GM19438 (cell line): ENCODE data around the gene ABCA7.

Experiments used
- ATAC-seq: cut with Tn5 transposase; IDR thresholded peaks from one replicate; pipeline ENCODE4 v1.9.1; 2021; ENCODE audit warnings: low read depth; ENCODE audit not compliant: unreplicated experiment

Gene ABCA7

DNA sequence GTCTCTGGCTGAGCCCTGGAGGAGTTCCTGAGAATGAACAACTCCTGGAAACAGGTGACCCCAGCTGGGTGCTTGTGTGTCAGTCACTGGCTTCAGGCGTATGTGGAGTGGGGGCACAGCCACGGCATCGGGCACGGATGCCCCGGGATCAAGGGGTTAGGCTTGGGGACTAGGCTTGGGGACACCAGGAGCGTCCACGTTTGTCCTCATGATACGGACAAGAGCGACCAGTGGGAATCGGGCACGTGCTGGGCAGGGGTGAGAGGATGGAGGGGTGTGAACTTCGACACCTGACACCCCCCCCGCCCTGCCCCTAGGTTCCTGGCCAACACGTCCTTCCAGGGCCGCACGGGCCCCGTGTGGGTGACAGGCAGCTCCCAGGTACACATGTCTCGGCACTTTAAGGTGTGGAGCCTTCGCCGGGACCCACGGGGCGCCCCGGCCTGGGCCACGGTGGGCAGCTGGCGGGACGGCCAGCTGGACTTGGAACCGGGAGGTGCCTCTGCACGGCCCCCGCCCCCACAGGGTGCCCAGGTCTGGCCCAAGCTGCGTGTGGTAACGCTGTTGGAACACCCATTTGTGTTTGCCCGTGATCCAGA is 35.6 kb upstream of the ABCA7 start:
- ATAC-seq, result no peak

- ATAC-seq, result no peak
Measured at GRCh38 chr19:1004803-1005664, 34.9 kb upstream of the ABCA7 start.

GRCh38 chr19:1006711-1007398 is 33.1 kb upstream of the ABCA7 start:
- no peak for ATAC-seq

- ATAC-seq, result no peak
Measured at GRCh38 chr19:1007399-1008251, 32.3 kb upstream of the ABCA7 start.

GRCh38 chr19:1008268-1009040 is 31.5 kb upstream of the ABCA7 start:
- ATAC-seq, result no peak

- ATAC-seq, result no peak
Measured at GRCh38 chr19:1009041-1009980, 30.6 kb upstream of the ABCA7 start.

- ATAC-seq, result no peak
Measured at GRCh38 chr19:1009981-1010538, 29.8 kb upstream of the ABCA7 start.

DNA sequence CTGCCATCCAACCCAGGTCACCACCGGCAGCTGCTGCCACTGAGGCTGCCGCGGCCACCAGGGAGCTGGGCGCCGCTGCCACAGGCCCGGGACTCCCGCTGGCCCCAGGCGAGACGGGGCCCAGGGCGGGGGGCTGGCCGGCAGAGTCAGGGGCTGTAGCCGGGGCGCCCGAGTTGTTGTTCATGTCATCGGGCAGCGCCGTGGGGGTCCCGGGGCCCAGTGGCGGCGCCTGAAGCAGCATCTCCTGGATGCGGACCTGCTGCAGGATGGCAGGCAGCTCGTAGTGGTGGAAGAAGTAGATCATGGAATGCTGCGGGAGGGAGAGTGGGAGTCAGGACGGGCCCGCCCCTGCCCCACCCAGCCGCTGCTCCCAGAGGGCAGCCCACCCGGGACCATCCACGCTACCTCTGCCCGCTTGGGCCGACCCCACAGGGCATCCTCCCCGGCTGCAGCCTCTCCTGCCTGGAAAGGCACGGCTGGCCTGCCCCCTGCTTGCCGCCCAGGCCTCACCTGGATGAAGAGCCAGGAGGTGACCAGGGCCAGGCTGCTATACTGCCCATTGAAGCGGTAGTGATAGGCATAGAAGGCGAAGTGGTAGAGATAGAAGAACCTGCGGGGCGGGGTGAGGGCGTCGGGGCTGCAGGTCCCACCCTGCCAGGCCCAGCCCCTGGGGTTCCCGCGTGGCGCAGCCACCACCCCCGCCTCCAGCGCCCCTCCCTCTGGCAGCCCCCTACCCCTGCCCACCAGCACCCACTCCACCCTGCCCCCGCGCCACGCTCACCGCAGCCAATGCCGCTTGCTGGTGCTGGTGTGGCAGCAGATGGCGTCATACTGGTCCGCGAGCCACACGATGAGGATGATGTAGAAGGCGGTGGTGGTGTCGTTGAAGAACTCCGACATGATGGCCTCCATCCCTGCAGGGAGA is 29.1 kb upstream of the ABCA7 start:
- no peak for ATAC-seq

DNA sequence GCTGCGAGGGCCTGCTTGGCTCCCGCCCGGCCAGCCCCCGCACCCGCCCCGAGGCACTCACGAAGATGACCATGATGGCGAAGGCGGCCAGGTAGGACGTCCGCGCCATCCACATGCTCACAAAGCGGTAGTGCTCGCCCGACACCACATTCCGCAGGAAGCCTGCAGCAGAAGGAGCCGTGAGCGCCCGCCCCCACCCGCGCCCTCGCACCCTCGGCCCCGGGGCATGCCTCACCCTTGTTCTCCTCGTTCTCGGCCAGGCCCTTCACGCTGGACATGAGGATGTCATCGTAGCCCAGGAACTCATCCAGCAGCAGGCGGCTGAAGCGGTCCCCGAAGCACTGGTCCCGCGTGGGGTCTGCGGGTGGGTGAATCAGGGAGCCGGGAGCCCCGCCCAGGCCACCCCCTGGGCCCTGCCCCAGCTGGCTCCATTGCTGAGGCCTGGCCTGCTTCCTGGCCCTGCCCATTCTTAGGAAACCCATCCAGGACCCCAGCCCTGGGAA is 28.0 kb upstream of the ABCA7 start:
- ATAC-seq, result no peak

GRCh38 chr19:1012334-1012733 is 27.6 kb upstream of the ABCA7 start:
- no peak for ATAC-seq

DNA sequence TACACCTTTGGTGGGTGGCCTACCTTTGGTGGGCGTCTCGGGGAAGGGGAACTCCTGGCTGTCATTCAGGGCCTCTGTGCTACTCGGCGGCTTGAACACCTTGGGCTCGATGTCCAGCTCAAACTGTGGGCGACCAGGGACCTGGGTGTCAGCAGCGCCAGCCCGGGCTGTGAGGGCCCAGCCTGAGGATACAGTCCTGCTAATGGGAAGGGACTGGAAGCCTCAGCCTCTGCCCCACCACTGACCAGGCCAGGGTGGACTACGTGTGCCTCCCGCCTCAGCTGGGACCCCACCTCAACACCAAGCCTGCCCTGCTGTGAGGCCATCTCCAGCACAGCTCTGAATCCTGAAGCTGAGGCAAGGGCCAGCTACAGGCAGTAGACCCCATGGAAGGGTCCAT is 26.7 kb upstream of the ABCA7 start:
- no peak for ATAC-seq

DNA sequence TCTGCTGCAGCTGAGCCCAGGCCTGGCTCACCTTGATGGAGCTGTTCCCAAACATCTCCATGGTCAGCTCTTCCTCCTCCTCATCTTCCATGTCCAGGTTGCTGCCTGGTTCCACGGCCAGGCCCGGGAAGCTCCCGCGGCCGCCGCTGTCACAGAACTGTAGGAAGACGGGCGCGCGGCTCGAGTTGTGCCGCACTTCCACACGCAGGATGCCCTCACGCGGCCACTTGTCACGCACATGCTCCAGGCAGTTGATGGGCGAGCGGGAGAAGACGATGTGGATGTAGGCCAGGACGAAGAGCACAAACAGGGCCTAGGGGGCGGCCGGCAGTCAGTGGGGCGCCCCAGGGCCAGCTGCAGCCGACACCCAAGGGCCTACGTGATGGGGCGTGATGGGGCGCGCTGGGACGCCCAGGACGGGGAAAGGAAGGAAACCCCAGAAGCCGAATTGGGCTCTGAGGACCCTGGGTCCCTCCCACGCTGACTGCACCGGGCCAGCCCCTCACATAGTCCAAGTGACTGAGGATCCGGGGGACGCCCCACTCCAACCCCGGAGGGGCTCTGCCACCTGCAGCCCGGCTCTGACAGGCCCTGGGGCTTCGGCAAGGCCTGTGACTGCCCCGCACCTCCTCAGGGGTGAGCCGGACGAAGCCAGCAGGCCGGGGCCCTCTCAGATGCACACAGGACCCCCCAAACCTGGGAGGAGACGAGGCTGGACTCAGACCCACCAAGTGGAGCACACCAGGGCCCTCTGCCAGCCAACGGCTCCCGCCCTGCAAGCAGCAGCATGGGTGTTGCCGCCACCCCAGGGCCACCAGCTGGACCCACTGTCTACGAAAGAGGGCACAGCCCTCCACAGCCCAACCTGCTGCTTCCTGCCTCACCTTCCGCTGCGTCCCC is 25.5 kb upstream of the ABCA7 start:
- ATAC-seq, result no peak

DNA sequence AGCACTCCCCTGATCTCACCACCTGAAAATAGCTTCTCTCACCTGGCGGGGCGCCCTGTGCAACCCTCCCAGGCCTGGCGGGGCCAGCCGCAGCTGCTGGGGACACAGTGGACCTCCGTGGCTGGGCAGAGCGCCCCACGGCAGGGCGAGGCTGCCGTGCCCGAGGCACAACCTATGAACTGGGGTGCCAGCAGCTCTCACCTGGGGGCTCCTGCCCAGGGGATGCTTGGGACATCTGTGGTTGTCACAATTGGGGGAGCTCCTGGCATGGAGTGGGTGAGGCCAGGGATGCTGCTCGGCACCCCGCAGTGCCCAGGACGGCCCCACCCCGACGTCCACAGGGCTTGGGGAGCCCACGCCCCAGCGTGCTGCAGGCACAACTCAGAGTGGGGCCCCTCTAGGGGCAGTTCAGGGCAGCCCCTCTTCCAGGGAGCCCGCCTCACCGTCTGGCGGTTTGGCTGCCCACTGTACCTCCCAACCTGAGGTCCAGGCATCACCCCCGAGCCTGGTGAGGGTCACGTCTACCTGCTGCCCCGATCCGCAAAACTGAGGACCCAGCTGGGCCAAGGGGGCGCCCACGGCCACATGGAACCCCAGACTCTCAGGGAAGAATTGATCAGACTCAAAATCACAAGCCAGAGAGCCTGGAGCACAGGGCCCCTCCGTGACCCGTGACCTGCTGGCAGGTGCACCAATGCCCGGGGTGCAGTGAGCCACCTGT is 24.7 kb upstream of the ABCA7 start:
- no peak for ATAC-seq

DNA sequence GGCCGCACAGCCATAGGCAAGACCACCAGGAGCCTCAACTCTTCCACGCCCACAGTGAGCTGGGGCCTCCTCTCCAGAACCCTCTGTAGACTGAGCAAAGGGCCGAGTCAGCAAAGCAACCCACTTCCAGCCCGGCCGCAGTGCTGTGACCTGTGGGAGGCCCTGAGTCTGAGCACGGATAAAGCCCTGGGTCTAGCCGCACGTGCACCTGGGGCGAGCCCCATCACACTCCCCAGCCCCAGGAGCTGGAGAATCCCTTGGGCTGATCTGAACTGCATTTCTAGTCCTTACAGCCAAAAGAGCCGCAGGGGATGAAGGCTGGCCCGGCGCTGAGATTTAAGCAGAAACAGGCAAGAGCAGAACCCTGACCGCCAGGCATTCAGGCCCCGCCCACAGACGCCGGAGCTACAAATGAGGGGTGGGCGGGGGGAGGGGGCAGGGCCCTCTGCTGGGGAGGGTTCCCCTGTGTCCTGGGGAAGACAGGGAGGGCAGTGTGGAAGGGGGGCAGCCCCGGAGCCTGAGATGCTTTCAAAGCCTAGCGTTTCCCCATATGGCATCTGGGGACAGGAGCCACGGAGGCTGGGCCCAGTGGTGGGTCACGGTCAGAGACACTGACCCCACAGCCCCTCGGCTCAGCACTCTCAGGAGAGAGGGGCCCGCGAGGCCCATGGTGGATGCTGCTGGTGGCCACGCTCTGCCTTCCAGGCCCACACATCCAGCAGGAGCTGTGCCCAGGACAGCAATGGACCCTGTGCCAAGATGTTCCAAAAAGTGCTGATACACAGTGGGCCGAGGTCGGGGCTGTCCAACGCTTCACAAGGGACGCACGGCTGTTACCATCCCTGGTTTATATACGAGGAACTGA is 23.9 kb upstream of the ABCA7 start:
- no peak for ATAC-seq

GRCh38 chr19:1016647-1017114 is 23.2 kb upstream of the ABCA7 start:
- no peak for ATAC-seq
